Vagina (tissue), 2 donors: ENCODE results near the gene BCL6.

Experiments used
- POLR2AphosphoS5 ChIP-seq, 2 donors: sonication (generic); formaldehyde crosslinking; IDR thresholded peaks; one replicate each; pipeline ENCODE4 v1.9.0; 2017; ENCODE audit warnings: antibody characterized with exemption in 2 of 2, mild to moderate bottlenecking in 2 of 2, low read depth in 1 of 2; ENCODE audit not compliant: insufficient read depth in 1 of 2
- TF ChIP-seq, protein P1 (sequence below), 3 experiments: fragments of 450-650 bp in 2 of 3; fragments of 200-600 bp in 1 of 3; sonication (generic) in 1 of 3; IDR thresholded peaks; one replicate each; pipeline ENCODE4 v1.5.1; 2017 to 2019; ENCODE audit warnings: antibody characterized with exemption in 3 of 3, mild to moderate bottlenecking in 2 of 3, moderate library complexity in 2 of 3

DNA sequence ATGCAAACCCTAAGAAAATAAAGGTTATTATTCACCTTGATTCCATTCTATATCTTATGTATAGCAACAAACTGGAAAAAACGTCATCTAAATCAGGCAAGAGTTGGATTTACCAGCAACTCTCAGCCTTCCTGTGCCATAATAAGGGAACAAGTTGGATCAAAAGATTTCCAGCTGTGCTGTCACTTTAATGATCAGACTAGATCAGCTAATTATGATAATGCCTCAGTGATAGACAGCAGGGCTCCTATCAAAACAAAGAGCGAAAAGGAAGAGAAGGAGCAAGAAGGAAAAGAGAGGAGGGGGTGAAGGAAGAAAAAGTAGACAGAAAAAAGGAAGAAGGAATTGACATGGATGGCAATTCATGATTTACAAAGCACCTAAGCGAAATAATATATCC lies 36.7 kb upstream of the BCL6 start:
- TF ChIP-seq, protein P1, sequence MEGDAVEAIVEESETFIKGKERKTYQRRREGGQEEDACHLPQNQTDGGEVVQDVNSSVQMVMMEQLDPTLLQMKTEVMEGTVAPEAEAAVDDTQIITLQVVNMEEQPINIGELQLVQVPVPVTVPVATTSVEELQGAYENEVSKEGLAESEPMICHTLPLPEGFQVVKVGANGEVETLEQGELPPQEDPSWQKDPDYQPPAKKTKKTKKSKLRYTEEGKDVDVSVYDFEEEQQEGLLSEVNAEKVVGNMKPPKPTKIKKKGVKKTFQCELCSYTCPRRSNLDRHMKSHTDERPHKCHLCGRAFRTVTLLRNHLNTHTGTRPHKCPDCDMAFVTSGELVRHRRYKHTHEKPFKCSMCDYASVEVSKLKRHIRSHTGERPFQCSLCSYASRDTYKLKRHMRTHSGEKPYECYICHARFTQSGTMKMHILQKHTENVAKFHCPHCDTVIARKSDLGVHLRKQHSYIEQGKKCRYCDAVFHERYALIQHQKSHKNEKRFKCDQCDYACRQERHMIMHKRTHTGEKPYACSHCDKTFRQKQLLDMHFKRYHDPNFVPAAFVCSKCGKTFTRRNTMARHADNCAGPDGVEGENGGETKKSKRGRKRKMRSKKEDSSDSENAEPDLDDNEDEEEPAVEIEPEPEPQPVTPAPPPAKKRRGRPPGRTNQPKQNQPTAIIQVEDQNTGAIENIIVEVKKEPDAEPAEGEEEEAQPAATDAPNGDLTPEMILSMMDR (IDR thresholded peaks at IDR 0.05): no peak
- TF ChIP-seq POLR2AphosphoS5 (IDR thresholded peaks at IDR 0.05; ENCODE audit: insufficient read depth in 1 of 2, low read depth in 1 of 2): no peak
